Activated T-helper 1 cell treated with anti-CD3 and anti-CD28 coated beads, Interleukin-12 subunit alpha, Interleukin-12 subunit beta, Interleukin-2, Interleukin-4 antibody, amounts not matched to agents 30 ng/mL and 10 ng/mL and 1 ng/mL, durations not matched to agents 14 hours and 24 hours and 36 hours (primary cell): ENCODE data around the gene CMSS1. TPM values are rescaled to one million over a fixed set of nuclear protein-coding genes. Genes with fewer than 3 reads are reported as not detected.

Experiments
- DNase-seq: peaks from one replicate; pipeline ENCODE4 v3.0.0; 2021; ENCODE audit warnings: low spot score
- H3K27ac Mint-ChIP-seq: one replicate; pipeline ENCODE4 v1.8.0; 2021; ENCODE audit warnings: mild to moderate bottlenecking, mixed read lengths
- H3K27me3 Mint-ChIP-seq: one replicate; pipeline ENCODE4 v1.8.0; 2022; ENCODE audit warnings: mild to moderate bottlenecking, moderate library complexity, mixed read lengths; ENCODE audit not compliant: insufficient read depth
- H3K36me3 Mint-ChIP-seq: one replicate; pipeline ENCODE4 v1.8.0; 2021; ENCODE audit warnings: low read depth, mixed read lengths
- H3K4me1 Mint-ChIP-seq: one replicate; pipeline ENCODE4 v1.8.0; 2021; ENCODE audit warnings: low read depth, mixed read lengths
- H3K4me3 Mint-ChIP-seq: one replicate; pipeline ENCODE4 v1.8.0; 2021; ENCODE audit warnings: mild to moderate bottlenecking, moderate library complexity, mixed read lengths
- H3K9me3 Mint-ChIP-seq: one replicate; pipeline ENCODE4 v1.8.0; 2021; ENCODE audit warnings: mixed read lengths
- intact Hi-C: fragments of 100-400 bp; cut with micrococcal nuclease; formaldehyde crosslinking; loops from one replicate; pipeline ENCODE4 v1.15.1; 2024
- total RNA-seq: library from RNA; stranded (reverse); gene quantifications from 2 replicates; pipeline ENCODE4 v1.2.3, GENCODE V29; 2022

Gene CMSS1
- total RNA-seq, 1 donor from 2014 or later = 108 TPM

DNA sequence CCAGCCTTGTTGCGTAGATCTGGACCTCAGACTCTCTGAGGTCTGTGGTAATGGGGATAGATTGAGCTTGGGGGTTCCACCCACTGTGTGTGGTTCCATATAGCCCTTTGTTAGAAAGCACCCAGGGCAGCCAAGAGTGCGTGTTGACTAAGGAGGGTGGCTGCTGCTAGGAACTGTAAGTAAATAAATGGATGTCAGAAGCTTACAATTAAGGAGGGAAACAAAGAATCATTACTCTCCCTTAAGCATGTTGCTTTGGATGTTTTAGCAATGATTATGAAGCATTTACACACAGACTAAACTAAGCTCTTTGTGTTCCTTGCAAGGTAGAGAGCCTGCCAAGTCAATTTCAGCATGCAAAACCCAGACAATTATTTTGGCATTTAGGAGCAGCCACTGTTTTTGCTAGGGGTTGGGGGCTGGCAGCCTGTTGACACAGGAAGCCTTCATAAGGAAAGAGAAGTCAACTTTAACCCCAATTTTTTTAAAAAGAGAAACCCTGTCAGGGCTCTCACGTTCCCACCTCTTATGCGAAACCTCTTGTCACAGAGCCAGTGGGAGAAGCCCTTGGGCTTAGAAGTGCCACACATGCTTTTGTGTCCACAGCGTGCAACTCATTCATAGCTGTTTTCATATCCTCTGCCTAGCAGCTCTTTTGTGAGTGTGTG, 127.8 kb downstream of the CMSS1 start:
- no peaks in the 10 kb centered on the region for H3K9me3 Mint-ChIP-seq
- no peak overlapping the region for H3K4me3 Mint-ChIP-seq
- no peaks in the 10 kb centered on the region for H3K27me3 Mint-ChIP-seq
- H3K36me3 Mint-ChIP-seq = no peaks in the 10 kb centered on the region
- no peak for DNase-seq
- peaks cover 5% of the 10 kb centered on the region for H3K4me1 Mint-ChIP-seq
- intact Hi-C loops = no loop called here
- no peak overlapping the region for H3K27ac Mint-ChIP-seq

GRCh38 chr3:99947356-99947755, 129.7 kb downstream of the CMSS1 start:
- Mint-ChIP-seq H3K27me3 (no peaks in the 10 kb centered on the region), H3K36me3 (no peaks in the 10 kb centered on the region), H3K27ac (no peak overlapping the region), H3K9me3 (no peaks in the 10 kb centered on the region), H3K4me3 (no peak overlapping the region), H3K4me1 (peaks cover 9% of the 10 kb centered on the region)
- intact Hi-C loops = no loop called here
- DNase-seq = no peak

- peaks cover 14% of the 10 kb centered on the region for H3K4me1 Mint-ChIP-seq
- DNase-seq = no peak
- H3K27ac Mint-ChIP-seq = no peak overlapping the region
- no peaks in the 10 kb centered on the region for H3K36me3 Mint-ChIP-seq
- H3K9me3 Mint-ChIP-seq = no peaks in the 10 kb centered on the region
- intact Hi-C loops = no loop called here
- H3K27me3 Mint-ChIP-seq = no peaks in the 10 kb centered on the region
- no peak overlapping the region for H3K4me3 Mint-ChIP-seq
Measured at GRCh38 chr3:99948467-99949089, 130.9 kb downstream of the CMSS1 start.

- Mint-ChIP-seq H3K27me3 (no peaks in the 10 kb centered on the region), H3K36me3 (no peaks in the 10 kb centered on the region), H3K4me1 (peaks cover 18% of the 10 kb centered on the region), H3K4me3 (no peak overlapping the region), H3K27ac (no peak overlapping the region), H3K9me3 (no peaks in the 10 kb centered on the region)
- DNase-seq = no peak
- intact Hi-C loops = no loop called here
Measured at GRCh38 chr3:99949956-99950670, 132.5 kb downstream of the CMSS1 start.

- intact Hi-C loops = no loop called here
- DNase-seq = no peak
- Mint-ChIP-seq H3K4me1 (peaks cover 18% of the 10 kb centered on the region), H3K27ac (no peak overlapping the region), H3K9me3 (no peaks in the 10 kb centered on the region), H3K27me3 (no peaks in the 10 kb centered on the region), H3K4me3 (no peak overlapping the region), H3K36me3 (no peaks in the 10 kb centered on the region)
Measured at GRCh38 chr3:99950921-99951320, 133.3 kb downstream of the CMSS1 start.

DNA sequence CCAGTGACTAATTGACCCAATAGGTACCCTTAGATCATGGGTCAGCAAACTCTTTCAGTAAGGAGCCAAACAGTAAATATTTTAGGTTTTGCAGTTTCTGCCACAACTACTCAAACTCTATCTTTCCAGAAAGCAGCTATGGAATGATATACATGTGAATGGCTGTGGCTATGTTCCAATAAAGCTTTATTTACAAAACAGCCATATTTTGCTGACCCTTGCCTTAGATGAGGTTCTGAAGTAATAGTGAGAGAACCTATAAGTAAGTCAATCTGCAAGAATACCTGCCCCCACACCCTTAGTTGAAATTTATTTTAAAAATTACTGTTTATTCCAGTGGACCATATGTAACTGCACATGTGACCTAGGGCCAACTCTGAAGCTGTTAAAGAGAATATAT, 134.0 kb downstream of the CMSS1 start:
- no peaks in the 10 kb centered on the region for H3K27me3 Mint-ChIP-seq
- no peak overlapping the region for H3K4me3 Mint-ChIP-seq
- H3K9me3 Mint-ChIP-seq = no peaks in the 10 kb centered on the region
- intact Hi-C loops = no loop called here
- peaks cover 18% of the 10 kb centered on the region for H3K4me1 Mint-ChIP-seq
- no peak for DNase-seq
- H3K36me3 Mint-ChIP-seq = no peaks in the 10 kb centered on the region
- H3K27ac Mint-ChIP-seq = no peak overlapping the region

DNA sequence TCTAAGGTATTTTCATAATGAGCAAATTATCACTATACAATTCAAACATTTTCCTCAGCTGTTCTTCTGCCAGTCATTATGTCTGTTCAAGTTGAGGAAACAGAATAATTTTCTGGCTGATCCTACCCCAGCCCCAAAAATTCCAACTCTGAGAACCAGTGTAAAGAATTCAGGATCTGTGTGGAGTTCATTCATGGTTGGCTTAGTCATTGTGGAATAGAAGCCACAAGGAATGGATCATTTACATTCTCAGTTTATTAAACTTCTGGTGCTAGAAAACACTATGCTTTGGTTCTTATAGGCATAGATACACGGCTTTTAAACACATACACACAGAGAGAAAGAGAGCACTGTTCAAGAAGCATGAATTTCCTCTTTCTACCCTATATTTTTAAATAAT, 134.6 kb downstream of the CMSS1 start:
- no peak for DNase-seq
- Mint-ChIP-seq H3K9me3 (no peaks in the 10 kb centered on the region), H3K4me3 (no peak overlapping the region), H3K4me1 (peaks cover 18% of the 10 kb centered on the region), H3K36me3 (no peaks in the 10 kb centered on the region), H3K27ac (no peak overlapping the region), H3K27me3 (no peaks in the 10 kb centered on the region)
- intact Hi-C loops = no loop called here

- Mint-ChIP-seq H3K27me3 (no peaks in the 10 kb centered on the region), H3K27ac (no peak overlapping the region)
Measured at GRCh38 chr3:99953596-99953995, 135.9 kb downstream of the CMSS1 start.

GRCh38 chr3:99954914-99955644, 137.4 kb downstream of the CMSS1 start:
- H3K4me3 Mint-ChIP-seq = no peak overlapping the region
- no peaks in the 10 kb centered on the region for H3K27me3 Mint-ChIP-seq
- H3K9me3 Mint-ChIP-seq = no peaks in the 10 kb centered on the region
- H3K36me3 Mint-ChIP-seq = no peaks in the 10 kb centered on the region
- peaks cover 18% of the 10 kb centered on the region for H3K4me1 Mint-ChIP-seq
- DNase-seq = no peak
- no peak overlapping the region for H3K27ac Mint-ChIP-seq
- intact Hi-C loops = no loop called here

More at GRCh38 chr3:99953596-99953995, 135.9 kb downstream of the CMSS1 start:
- Mint-ChIP-seq H3K36me3 (no peaks in the 10 kb centered on the region), H3K4me1 (peaks cover 18% of the 10 kb centered on the region), H3K9me3 (no peaks in the 10 kb centered on the region), H3K4me3 (no peak overlapping the region)
- no peak for DNase-seq
- intact Hi-C loops = no loop called here

- Mint-ChIP-seq H3K27ac (no peak overlapping the region), H3K9me3 (no peaks in the 10 kb centered on the region), H3K27me3 (no peaks in the 10 kb centered on the region), H3K4me3 (no peak overlapping the region), H3K36me3 (no peaks in the 10 kb centered on the region), H3K4me1 (peaks cover 11% of the 10 kb centered on the region)
- intact Hi-C loops = no loop called here
- no peak for DNase-seq
Measured at GRCh38 chr3:99955773-99956562, 138.3 kb downstream of the CMSS1 start.

DNA sequence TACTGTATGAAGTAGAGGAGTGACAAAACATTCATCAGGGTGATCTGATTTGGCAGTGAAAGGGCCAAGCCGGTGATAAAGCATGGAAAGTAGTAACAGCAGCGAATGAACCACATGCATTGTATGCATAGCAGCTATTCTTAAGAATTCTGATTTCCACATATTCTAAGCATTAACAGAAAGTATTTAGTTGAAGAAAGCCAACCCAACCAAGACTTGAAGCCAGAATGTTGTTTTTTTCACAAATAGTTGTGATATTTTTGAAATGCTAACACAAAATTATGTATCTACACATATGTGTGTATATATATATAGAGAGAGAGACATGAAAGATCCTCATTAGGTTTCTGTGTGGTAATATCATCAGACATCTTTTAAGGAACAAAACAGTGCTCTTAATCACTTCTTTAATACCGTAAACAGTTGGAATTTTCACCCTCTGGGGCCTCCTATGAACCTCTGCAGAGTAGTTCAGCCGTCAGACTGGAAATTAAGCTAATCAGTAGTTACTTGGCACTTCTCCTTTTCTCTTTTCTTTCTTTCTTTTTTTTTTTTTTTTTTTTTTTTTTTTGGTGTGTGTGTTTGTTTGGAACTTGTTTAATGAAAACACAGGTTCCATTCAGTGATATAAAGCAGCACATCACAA, 139.6 kb downstream of the CMSS1 start:
- H3K4me3 Mint-ChIP-seq = no peak overlapping the region
- H3K9me3 Mint-ChIP-seq = no peaks in the 10 kb centered on the region
- intact Hi-C loops = no loop called here
- no peaks in the 10 kb centered on the region for H3K36me3 Mint-ChIP-seq
- no peak overlapping the region for H3K27ac Mint-ChIP-seq
- H3K4me1 Mint-ChIP-seq = peaks cover 15% of the 10 kb centered on the region
- no peak for DNase-seq
- no peaks in the 10 kb centered on the region for H3K27me3 Mint-ChIP-seq
